ENCODE results near the gene CDC7.

The CDC7 gene

DNA sequence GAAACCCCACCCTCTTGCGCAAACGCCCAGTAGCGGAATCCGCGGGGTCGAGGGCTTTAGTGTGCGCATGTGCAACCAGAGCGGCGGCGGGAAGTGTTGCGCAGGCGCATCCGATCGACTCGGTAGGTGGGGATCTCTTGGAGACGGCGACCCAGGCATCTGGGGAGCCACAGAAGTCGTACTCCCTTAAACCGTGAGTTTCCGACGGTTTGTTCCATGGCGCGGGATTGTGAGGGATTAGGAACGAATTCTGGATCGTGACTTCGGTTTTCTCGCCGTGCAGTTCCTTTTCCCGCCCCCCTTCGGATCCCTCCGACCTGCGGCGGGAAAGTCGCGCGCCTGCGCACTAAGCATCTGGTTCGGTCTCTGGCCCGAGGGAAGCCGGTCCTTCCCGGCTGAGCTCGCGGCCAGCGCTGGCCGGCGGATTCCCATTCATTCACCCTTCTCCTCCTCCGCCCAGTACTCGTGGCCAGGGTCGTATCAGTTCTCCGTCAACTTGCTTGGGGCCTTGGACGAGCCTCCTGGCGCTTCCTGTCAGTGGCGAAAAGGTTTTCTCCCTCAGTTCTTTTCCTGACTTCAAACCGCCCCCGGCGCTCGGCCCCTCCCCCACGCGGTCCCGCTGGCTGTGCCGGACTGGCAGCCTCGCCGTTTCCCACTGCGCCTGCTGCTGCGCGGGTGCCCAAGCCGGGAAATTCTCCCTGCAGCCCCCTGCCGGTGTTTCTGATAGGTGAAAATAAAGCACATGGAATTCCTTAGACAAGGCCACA is at the start of gene CDC7 (continued):
- TF ChIP-seq, protein P1, sequence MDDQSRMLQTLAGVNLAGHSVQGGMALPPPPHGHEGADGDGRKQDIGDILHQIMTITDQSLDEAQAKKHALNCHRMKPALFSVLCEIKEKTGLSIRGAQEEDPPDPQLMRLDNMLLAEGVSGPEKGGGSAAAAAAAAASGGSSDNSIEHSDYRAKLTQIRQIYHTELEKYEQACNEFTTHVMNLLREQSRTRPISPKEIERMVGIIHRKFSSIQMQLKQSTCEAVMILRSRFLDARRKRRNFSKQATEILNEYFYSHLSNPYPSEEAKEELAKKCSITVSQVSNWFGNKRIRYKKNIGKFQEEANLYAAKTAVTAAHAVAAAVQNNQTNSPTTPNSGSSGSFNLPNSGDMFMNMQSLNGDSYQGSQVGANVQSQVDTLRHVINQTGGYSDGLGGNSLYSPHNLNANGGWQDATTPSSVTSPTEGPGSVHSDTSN (CRISPR knock-in tag; IDR thresholded peaks at IDR 0.05) = no peak; the same call in 1 of the 2 replicates
- no peak for TF ChIP-seq ZNF521 (tag by site-specific recombination; IDR thresholded peaks at IDR 0.05)
- TF ChIP-seq, protein P2, sequence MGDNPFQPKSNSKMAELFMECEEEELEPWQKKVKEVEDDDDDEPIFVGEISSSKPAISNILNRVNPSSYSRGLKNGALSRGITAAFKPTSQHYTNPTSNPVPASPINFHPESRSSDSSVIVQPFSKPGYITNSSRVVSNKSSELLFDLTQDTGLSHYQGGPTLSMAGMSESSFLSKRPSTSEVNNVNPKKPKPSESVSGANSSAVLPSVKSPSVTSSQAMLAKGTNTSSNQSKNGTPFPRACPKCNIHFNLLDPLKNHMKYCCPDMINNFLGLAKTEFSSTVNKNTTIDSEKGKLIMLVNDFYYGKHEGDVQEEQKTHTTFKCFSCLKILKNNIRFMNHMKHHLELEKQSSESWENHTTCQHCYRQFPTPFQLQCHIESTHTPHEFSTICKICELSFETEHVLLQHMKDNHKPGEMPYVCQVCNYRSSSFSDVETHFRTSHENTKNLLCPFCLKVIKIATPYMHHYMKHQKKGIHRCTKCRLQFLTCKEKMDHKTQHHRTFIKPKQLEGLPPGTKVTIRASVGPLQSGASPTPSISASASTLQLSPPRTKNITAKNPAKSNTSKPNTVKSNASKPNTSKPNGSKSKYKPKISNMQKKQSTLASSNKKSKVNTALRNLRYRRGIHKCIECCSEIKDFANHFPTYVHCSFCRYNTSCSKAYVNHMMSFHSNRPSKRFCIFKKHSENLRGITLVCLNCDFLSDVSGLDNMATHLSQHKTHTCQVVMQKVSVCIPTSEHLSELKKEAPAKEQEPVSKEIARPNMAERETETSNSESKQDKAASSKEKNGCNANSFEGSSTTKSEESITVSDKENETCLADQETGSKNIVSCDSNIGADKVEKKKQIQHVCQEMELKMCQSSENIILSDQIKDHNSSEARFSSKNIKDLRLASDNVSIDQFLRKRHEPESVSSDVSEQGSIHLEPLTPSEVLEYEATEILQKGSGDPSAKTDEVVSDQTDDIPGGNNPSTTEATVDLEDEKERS (tag by site-specific recombination; IDR thresholded peaks at IDR 0.05) = no peak
- TF ChIP-seq, protein P3, sequence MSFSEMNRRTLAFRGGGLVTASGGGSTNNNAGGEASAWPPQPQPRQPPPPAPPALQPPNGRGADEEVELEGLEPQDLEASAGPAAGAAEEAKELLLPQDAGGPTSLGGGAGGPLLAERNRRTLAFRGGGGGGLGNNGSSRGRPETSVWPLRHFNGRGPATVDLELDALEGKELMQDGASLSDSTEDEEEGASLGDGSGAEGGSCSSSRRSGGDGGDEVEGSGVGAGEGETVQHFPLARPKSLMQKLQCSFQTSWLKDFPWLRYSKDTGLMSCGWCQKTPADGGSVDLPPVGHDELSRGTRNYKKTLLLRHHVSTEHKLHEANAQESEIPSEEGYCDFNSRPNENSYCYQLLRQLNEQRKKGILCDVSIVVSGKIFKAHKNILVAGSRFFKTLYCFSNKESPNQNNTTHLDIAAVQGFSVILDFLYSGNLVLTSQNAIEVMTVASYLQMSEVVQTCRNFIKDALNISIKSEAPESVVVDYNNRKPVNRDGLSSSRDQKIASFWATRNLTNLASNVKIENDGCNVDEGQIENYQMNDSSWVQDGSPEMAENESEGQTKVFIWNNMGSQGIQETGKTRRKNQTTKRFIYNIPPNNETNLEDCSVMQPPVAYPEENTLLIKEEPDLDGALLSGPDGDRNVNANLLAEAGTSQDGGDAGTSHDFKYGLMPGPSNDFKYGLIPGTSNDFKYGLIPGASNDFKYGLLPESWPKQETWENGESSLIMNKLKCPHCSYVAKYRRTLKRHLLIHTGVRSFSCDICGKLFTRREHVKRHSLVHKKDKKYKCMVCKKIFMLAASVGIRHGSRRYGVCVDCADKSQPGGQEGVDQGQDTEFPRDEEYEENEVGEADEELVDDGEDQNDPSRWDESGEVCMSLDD (tag by site-specific recombination; IDR thresholded peaks at IDR 0.05) = peak; percentile 55; the same call in 1 of the 2 replicates
- no peak for TF ChIP-seq ZNF585B (tag by site-specific recombination; IDR thresholded peaks at IDR 0.05)
- TF ChIP-seq, protein P4, sequence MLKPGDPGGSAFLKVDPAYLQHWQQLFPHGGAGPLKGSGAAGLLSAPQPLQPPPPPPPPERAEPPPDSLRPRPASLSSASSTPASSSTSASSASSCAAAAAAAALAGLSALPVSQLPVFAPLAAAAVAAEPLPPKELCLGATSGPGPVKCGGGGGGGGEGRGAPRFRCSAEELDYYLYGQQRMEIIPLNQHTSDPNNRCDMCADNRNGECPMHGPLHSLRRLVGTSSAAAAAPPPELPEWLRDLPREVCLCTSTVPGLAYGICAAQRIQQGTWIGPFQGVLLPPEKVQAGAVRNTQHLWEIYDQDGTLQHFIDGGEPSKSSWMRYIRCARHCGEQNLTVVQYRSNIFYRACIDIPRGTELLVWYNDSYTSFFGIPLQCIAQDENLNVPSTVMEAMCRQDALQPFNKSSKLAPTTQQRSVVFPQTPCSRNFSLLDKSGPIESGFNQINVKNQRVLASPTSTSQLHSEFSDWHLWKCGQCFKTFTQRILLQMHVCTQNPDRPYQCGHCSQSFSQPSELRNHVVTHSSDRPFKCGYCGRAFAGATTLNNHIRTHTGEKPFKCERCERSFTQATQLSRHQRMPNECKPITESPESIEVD (tag by site-specific recombination; IDR thresholded peaks at IDR 0.05) = 0 out of 2 replicates have a peak, but pooled peaks have one; percentile 32
- TF ChIP-seq REPIN1 (tag by site-specific recombination; IDR thresholded peaks at IDR 0.05; ENCODE audit: low read depth) = no peak
- TF ChIP-seq ZNF610 (tag by site-specific recombination; IDR thresholded peaks at IDR 0.05; ENCODE audit: borderline replicate concordance) = peak; percentile 32; the same call in 1 of the 2 replicates
- no peak for TF ChIP-seq ZNF155 (tag by site-specific recombination; IDR thresholded peaks at IDR 0.05)
- no peak for TF ChIP-seq ZNF138 (tag by site-specific recombination; IDR thresholded peaks at IDR 0.05; ENCODE audit: borderline replicate concordance)
- TF ChIP-seq ZNF658 (tag by site-specific recombination; IDR thresholded peaks at IDR 0.05) = no peak
- peak; percentile 14; the same call in 1 of the 2 replicates for TF ChIP-seq ZSCAN23 (tag by site-specific recombination; IDR thresholded peaks at IDR 0.05)
- no peak for TF ChIP-seq ZNF211 (tag by site-specific recombination; IDR thresholded peaks at IDR 0.05; ENCODE audit: low read depth)
- no peak for TF ChIP-seq ZNF837 (tag by site-specific recombination; IDR thresholded peaks at IDR 0.05)
- no peak for TF ChIP-seq ZNF747 (tag by site-specific recombination; IDR thresholded peaks at IDR 0.05)
- peak; percentile 84 for TF ChIP-seq ZXDB (tag by site-specific recombination; IDR thresholded peaks at IDR 0.05)
- no peak for TF ChIP-seq ZNF121 (tag by site-specific recombination; IDR thresholded peaks at IDR 0.05)
- TF ChIP-seq ZNF175 (tag by site-specific recombination; IDR thresholded peaks at IDR 0.05) = no peak
- peak; percentile 89 for TF ChIP-seq ZNF335 (tag by site-specific recombination; conservative IDR thresholded peaks at IDR 0.05)
- TF ChIP-seq, protein P5, sequence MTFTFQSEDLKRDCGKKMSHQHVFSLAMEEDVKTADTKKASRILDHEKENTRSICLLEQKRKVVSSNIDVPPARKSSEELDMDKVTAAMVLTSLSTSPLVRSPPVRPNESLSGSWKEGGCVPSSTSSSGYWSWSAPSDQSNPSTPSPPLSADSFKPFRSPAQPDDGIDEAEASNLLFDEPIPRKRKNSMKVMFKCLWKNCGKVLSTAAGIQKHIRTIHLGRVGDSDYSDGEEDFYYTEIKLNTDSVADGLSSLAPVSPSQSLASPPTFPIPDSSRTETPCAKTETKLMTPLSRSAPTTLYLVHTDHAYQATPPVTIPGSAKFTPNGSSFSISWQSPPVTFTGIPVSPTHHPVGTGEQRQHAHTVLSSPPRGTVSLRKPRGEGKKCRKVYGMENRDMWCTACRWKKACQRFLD (tag by site-specific recombination; IDR thresholded peaks at IDR 0.05) = 0 out of 2 replicates have a peak, but pooled peaks have one; percentile 41
- no peak for TF ChIP-seq GLI2 (tag by site-specific recombination; IDR thresholded peaks at IDR 0.05; ENCODE audit: borderline replicate concordance, low read depth)
- no peak for TF ChIP-seq FEZF1 (tag by site-specific recombination; IDR thresholded peaks at IDR 0.05)

Data from HEK293 (cell line).